ENCODE results near the gene AGBL2.

DNA sequence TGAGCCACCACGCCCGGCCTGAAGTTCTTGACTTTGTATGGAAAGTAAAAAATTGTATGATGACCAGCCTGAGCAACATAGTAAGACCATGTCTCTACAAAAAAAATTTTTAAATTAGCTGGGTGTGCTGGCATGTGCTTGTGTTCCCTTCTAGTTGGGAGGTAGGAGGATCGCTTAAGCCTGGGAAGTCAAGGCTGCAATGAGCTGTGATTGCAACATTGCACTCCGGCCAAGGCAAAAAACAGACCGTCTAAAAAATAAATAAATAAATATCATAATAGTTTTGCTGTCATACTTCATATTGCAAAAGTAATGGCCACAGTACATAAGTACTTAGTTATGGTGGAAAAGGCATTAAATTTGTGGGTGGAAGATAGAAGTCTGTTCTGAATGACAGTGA, 3.4 kb downstream of the AGBL2 start:
- TF ChIP-seq, protein P1, sequence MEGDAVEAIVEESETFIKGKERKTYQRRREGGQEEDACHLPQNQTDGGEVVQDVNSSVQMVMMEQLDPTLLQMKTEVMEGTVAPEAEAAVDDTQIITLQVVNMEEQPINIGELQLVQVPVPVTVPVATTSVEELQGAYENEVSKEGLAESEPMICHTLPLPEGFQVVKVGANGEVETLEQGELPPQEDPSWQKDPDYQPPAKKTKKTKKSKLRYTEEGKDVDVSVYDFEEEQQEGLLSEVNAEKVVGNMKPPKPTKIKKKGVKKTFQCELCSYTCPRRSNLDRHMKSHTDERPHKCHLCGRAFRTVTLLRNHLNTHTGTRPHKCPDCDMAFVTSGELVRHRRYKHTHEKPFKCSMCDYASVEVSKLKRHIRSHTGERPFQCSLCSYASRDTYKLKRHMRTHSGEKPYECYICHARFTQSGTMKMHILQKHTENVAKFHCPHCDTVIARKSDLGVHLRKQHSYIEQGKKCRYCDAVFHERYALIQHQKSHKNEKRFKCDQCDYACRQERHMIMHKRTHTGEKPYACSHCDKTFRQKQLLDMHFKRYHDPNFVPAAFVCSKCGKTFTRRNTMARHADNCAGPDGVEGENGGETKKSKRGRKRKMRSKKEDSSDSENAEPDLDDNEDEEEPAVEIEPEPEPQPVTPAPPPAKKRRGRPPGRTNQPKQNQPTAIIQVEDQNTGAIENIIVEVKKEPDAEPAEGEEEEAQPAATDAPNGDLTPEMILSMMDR (IDR thresholded peaks at IDR 0.05 in 4 of 5, conservative IDR thresholded peaks at IDR 0.05 in 1 of 5) = no peak
- TF ChIP-seq POLR2A (IDR thresholded peaks at IDR 0.05) = no peak
